Fibroblast of lung (primary cell): ENCODE data around the gene CCDC85C. TPM values are rescaled to one million over a fixed set of nuclear protein-coding genes. Genes with fewer than 3 reads are reported as not detected.
A peak's percentile ranks its signal among the peaks of the same experiment; 100 is the strongest.

Source experiments
- DNase-seq, 2 donors: peaks; one replicate each; pipeline versions ENCODE4 v3.0.0 to v3.0.0-alpha.2; 2010; ENCODE audit warnings: low read depth in 2 of 2
- H2AFZ ChIP-seq: 2 replicates; pipeline ENCODE4 v1.5.1; 2012; ENCODE audit warnings: low read length, control low read depth, inconsistent platforms
- H3K27ac ChIP-seq: 2 replicates; pipeline ENCODE4 v1.5.1; 2011; ENCODE audit warnings: low read length, control low read depth; ENCODE audit not compliant: insufficient read depth
- H3K27me3 ChIP-seq: 2 replicates; pipeline ENCODE4 v1.5.1; 2011; ENCODE audit warnings: mild to moderate bottlenecking, low read length; ENCODE audit not compliant: control insufficient read depth, insufficient read depth
- H3K36me3 ChIP-seq: 2 replicates; pipeline ENCODE4 v1.5.1; 2011; ENCODE audit warnings: low read length; ENCODE audit not compliant: control insufficient read depth, insufficient read depth
- H3K4me1 ChIP-seq: 2 replicates; pipeline ENCODE4 v1.5.1; 2011; ENCODE audit warnings: low read length; ENCODE audit not compliant: control insufficient read depth, insufficient read depth; ENCODE audit errors: extremely low read depth
- H3K4me2 ChIP-seq: 2 replicates; pipeline ENCODE4 v1.5.1; 2011; ENCODE audit warnings: low read length, control low read depth; ENCODE audit not compliant: insufficient read depth; ENCODE audit errors: extremely low read depth
- H3K4me3 ChIP-seq, 4 experiments: fragments of 200-600 bp in 1 of 4; sonication (generic) in 1 of 4; replicated peaks in 1 of 4; 2 replicates each; pipeline ENCODE4 v1.5.1; 2011 to 2016; ENCODE audit warnings: low read length in 4 of 4, low read depth in 3 of 4, mild to moderate bottlenecking in 3 of 4, control low read depth in 2 of 4, inconsistent platforms in 1 of 4, mixed read lengths in 1 of 4; ENCODE audit not compliant: insufficient read depth in 1 of 4; ENCODE audit errors: control extremely low read depth in 1 of 4
- H3K79me2 ChIP-seq: 2 replicates; pipeline ENCODE4 v1.5.1; 2012; ENCODE audit warnings: mild to moderate bottlenecking, low read length, inconsistent platforms; ENCODE audit not compliant: control insufficient read depth, insufficient read depth
- H3K9ac ChIP-seq: 2 replicates; pipeline ENCODE4 v1.5.1; 2011; ENCODE audit warnings: mild to moderate bottlenecking, low read length, control low read depth; ENCODE audit not compliant: insufficient read depth
- H3K9me3 ChIP-seq: 2 replicates; pipeline ENCODE4 v1.5.1; 2012; ENCODE audit warnings: low read depth, low read length; ENCODE audit not compliant: control insufficient read depth, insufficient read depth
- H4K20me1 ChIP-seq: 2 replicates; pipeline ENCODE4 v1.5.1; 2011; ENCODE audit warnings: low read length; ENCODE audit not compliant: control insufficient read depth, insufficient read depth; ENCODE audit errors: extremely low read depth
- CTCF ChIP-seq, 2 donors: IDR thresholded peaks in 1 of 2; conservative IDR thresholded peaks in 1 of 2; 1 replicate in 1 of 2; 2 replicates in 1 of 2; pipeline ENCODE4 v1.5.1; 2011 to 2012; ENCODE audit warnings: low read length in 2 of 2, control low read depth in 1 of 2, inconsistent platforms in 1 of 2, low read depth in 1 of 2, mild to moderate bottlenecking in 1 of 2
- EZH2 ChIP-seq: IDR thresholded peaks from 2 replicates; pipeline ENCODE4 v1.5.1; 2012; ENCODE audit warnings: low read length, control low read depth, mild to moderate bottlenecking; ENCODE audit errors: missing control alignments
- polyA plus RNA-seq, 2 donors: library from polyadenylated mRNA; depleted of rRNA in 1 of 2; stranded (reverse) in 1 of 2; unstranded in 1 of 2; fragments of >200 nt; gene quantifications; 2 replicates each; pipeline ENCODE4 v1.2.1, GENCODE V29; 2011 to 2012; ENCODE audit warnings: missing spikeins in 1 of 2
- total RNA-seq: library from RNA; depleted of rRNA; stranded (reverse); fragments of >200 nt; gene quantifications from 2 replicates; pipeline ENCODE4 v1.2.1, GENCODE V29; 2014

Gene CCDC85C
- total and polyA plus RNA-seq, 2 donors (not counting 1 experiment from before 2014, with no cell fraction given) = 4.6 to 9.6 TPM

- TF ChIP-seq CTCF (conservative IDR thresholded peaks at IDR 0.05 in 1 of 2, IDR thresholded peaks at IDR 0.05 in 1 of 2; ENCODE audit: low read depth in 1 of 2, low read length in 2 of 2) (no peak), EZH2 (no peak)
- no peaks in the 10 kb centered on the region for H3K79me2 ChIP-seq
- H4K20me1 ChIP-seq = no peaks in the 10 kb centered on the region
- peaks cover 29% of the 10 kb centered on the region for H3K36me3 ChIP-seq
- H3K27me3 ChIP-seq = no peaks in the 10 kb centered on the region
- H3K9me3 ChIP-seq = no peaks in the 10 kb centered on the region
- peaks cover 2% of the 10 kb centered on the region for H3K4me1 ChIP-seq
- H3K4me2 ChIP-seq = no peak overlapping the region
- H3K27ac ChIP-seq = no peak overlapping the region
- peak; percentile 22 to 67 for DNase-seq
- H3K4me3 ChIP-seq = no peak overlapping the region
- no peak overlapping the region for H3K9ac ChIP-seq
- H2AFZ ChIP-seq = no peak overlapping the region
These were observed 92.4 kb downstream of the CCDC85C start for GRCh38 chr14:99511421-99512109.

- no peak overlapping the region for H3K27ac ChIP-seq
- H3K9ac ChIP-seq = no peak overlapping the region
- H4K20me1 ChIP-seq = no peaks in the 10 kb centered on the region
- H3K4me3 ChIP-seq = no peak overlapping the region
- H3K79me2 ChIP-seq = no peaks in the 10 kb centered on the region
- no peak overlapping the region for H3K4me2 ChIP-seq
- TF ChIP-seq EZH2 (no peak), CTCF (conservative IDR thresholded peaks at IDR 0.05 in 1 of 2, IDR thresholded peaks at IDR 0.05 in 1 of 2; ENCODE audit: low read depth in 1 of 2, low read length in 2 of 2) (no peak)
- peaks cover 34% of the 10 kb centered on the region for H3K36me3 ChIP-seq
- no peaks in the 10 kb centered on the region for H3K27me3 ChIP-seq
- H2AFZ ChIP-seq = no peak overlapping the region
- H3K4me1 ChIP-seq = peaks cover 2% of the 10 kb centered on the region
- no peaks in the 10 kb centered on the region for H3K9me3 ChIP-seq
- no peak for DNase-seq
These were observed 93.4 kb downstream of the CCDC85C start for GRCh38 chr14:99510556-99511139.

- DNase-seq = no peak
- TF ChIP-seq EZH2 (no peak), CTCF (conservative IDR thresholded peaks at IDR 0.05 in 1 of 2, IDR thresholded peaks at IDR 0.05 in 1 of 2; ENCODE audit: low read depth in 1 of 2, low read length in 2 of 2) (no peak)
- Histone ChIP-seq H3K4me1 (peaks cover 2% of the 10 kb centered on the region), H3K9ac (no peak overlapping the region), H3K4me2 (no peak overlapping the region), H3K27me3 (no peaks in the 10 kb centered on the region), H3K27ac (no peak overlapping the region), H3K79me2 (no peaks in the 10 kb centered on the region), H2AFZ (no peak overlapping the region), H3K36me3 (peaks cover 38% of the 10 kb centered on the region), H4K20me1 (no peaks in the 10 kb centered on the region), H3K4me3 (no peak overlapping the region), H3K9me3 (no peaks in the 10 kb centered on the region)
These were observed 94.0 kb downstream of the CCDC85C start for GRCh38 chr14:99509871-99510555.
